22Rv1 (cell line): ENCODE measurements around the gene CCM2.

Experiments
- CTCF ChIP-seq: fragments of 450-650 bp; IDR thresholded peaks from 2 replicates; pipeline ENCODE4 v1.5.1; 2017; ENCODE audit warnings: mild to moderate bottlenecking
- ZFX ChIP-seq: fragments of 450-650 bp; IDR thresholded peaks from 2 replicates; pipeline ENCODE4 v1.6.1; 2017; ENCODE audit warnings: antibody characterized with exemption, borderline replicate concordance

- TF ChIP-seq CTCF (no peak), ZFX (no peak)
Observed at GRCh38 chr7:44964831-44965440, 35.1 kb upstream of the CCM2 start.
